Body of pancreas (tissue), 4 donors: ENCODE data around the gene FBN2. TPM values are rescaled to one million over a fixed set of nuclear protein-coding genes. Genes with fewer than 3 reads are reported as not detected.

ENCODE experiments used
- ATAC-seq: fragments of 150-250 bp; one replicate; pipeline ENCODE4 v1.9.1; 2016
- DNase-seq, 4 donors: peaks; one replicate each; pipeline ENCODE4 v3.0.0-alpha.2; 2019
- H3K27ac ChIP-seq, 4 donors: fragments of 200-600 bp; sonication (generic); 1 replicate in 3 of 4; 2 replicates in 1 of 4; pipeline versions ENCODE4 v1.5.1 to v1.6.1; 2016 to 2019; ENCODE audit warnings: mild to moderate bottlenecking in 1 of 4, mixed read lengths in 1 of 4, moderate library complexity in 1 of 4
- H3K27me3 ChIP-seq, 2 donors: fragments of 200-600 bp; sonication (generic); one replicate each; pipeline ENCODE4 v1.6.0; 2016; ENCODE audit warnings: mild to moderate bottlenecking in 1 of 2
- H3K36me3 ChIP-seq, 2 donors: fragments of 200-600 bp; sonication (generic); replicated peaks in 1 of 2; 2 replicates each; pipeline ENCODE4 v1.5.1; 2016; ENCODE audit warnings: low read depth in 2 of 2; ENCODE audit not compliant: insufficient read depth in 1 of 2
- H3K4me1 ChIP-seq: fragments of 200-600 bp; sonication (generic); one replicate; pipeline ENCODE4 v1.6.0; 2016
- H3K4me3 ChIP-seq, 2 donors: fragments of 200-600 bp; sonication (generic); 1 replicate in 1 of 2; 2 replicates in 1 of 2; pipeline ENCODE4 v1.5.1; 2016 to 2019
- H3K9me3 ChIP-seq, 3 donors: fragments of 200-600 bp; sonication (generic); 1 replicate in 2 of 3; 2 replicates in 1 of 3; pipeline ENCODE4 v1.5.1; 2016
- POLR2A ChIP-seq, 3 donors: fragments of 450-650 bp; IDR thresholded peaks; one replicate each; pipeline ENCODE4 v1.6.1; 2016; ENCODE audit warnings: antibody characterized with exemption in 3 of 3, mild to moderate bottlenecking in 2 of 3
- WGBS, 2 donors: methylation state at CpG; one replicate each; pipeline ENCODE4 v1.1.5; 2017; 5-methylcytosine and 5-hydroxymethylcytosine counted together
- intact Hi-C: fragments of 100-400 bp; cut with DNase I; formaldehyde crosslinking; loops from one replicate; pipeline ENCODE4 v1.15.1; 2023
- total RNA-seq, 2 donors: library from RNA; depleted of rRNA; stranded (reverse); fragments of >200 nt; gene quantifications; one replicate each; pipeline ENCODE4 v1.1.0, GENCODE V29; 2016
- TF ChIP-seq, protein P1 (sequence below), 7 experiments: fragments of 450-650 bp in 4 of 7; fragments of 200-600 bp in 3 of 7; sonication (generic) in 3 of 7; IDR thresholded peaks; one replicate each; pipeline ENCODE4 v1.5.1; 2016 to 2019; ENCODE audit warnings: antibody characterized with exemption in 7 of 7

Gene FBN2
- total RNA-seq, 2 donors from 2014 or later, result 0.26 TPM; not detected in 1

GRCh38 chr5:128532776-128533175 is 5.3 kb downstream of the FBN2 start:
- Histone ChIP-seq H3K9me3 (no peaks in the 10 kb centered on the region), H3K4me3 (no peak overlapping the region), H3K36me3 (no peaks in the 10 kb centered on the region), H3K4me1 (peaks cover 12% of the 10 kb centered on the region), H3K27me3 (peaks cover 0 to under 1% of the 10 kb centered on the region in 2 donors), H3K27ac (no peak overlapping the region)
- intact Hi-C loops, result no loop called here
- no peak for ATAC-seq
- 52 to 57% methylated on average over 3 of the region's 3 CpGs for WGBS, 2 donors
- TF ChIP-seq, protein P1, sequence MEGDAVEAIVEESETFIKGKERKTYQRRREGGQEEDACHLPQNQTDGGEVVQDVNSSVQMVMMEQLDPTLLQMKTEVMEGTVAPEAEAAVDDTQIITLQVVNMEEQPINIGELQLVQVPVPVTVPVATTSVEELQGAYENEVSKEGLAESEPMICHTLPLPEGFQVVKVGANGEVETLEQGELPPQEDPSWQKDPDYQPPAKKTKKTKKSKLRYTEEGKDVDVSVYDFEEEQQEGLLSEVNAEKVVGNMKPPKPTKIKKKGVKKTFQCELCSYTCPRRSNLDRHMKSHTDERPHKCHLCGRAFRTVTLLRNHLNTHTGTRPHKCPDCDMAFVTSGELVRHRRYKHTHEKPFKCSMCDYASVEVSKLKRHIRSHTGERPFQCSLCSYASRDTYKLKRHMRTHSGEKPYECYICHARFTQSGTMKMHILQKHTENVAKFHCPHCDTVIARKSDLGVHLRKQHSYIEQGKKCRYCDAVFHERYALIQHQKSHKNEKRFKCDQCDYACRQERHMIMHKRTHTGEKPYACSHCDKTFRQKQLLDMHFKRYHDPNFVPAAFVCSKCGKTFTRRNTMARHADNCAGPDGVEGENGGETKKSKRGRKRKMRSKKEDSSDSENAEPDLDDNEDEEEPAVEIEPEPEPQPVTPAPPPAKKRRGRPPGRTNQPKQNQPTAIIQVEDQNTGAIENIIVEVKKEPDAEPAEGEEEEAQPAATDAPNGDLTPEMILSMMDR (IDR thresholded peaks at IDR 0.05), result no peak
- no peak for TF ChIP-seq POLR2A (IDR thresholded peaks at IDR 0.05)
- DNase-seq, result no peak

- intact Hi-C loops, result no loop called here
- H3K4me3 ChIP-seq, result no peak overlapping the region
- H3K9me3 ChIP-seq, result no peaks in the 10 kb centered on the region
- no peaks in the 10 kb centered on the region for H3K36me3 ChIP-seq
- no peak overlapping the region for H3K27ac ChIP-seq
- 46 to 57% methylated on average over 3 of the region's 3 CpGs for WGBS, 2 donors
- no peak for DNase-seq
- peaks cover 6% of the 10 kb centered on the region for H3K4me1 ChIP-seq
- ATAC-seq, result no peak
- TF ChIP-seq, protein P1 (IDR thresholded peaks at IDR 0.05), result no peak
- no peak for TF ChIP-seq POLR2A (IDR thresholded peaks at IDR 0.05)
- H3K27me3 ChIP-seq, result no peaks in the 10 kb centered on the region
These were observed 5.9 kb downstream of the FBN2 start for GRCh38 chr5:128532127-128532526.

GRCh38 chr5:128528637-128529255 is 9.3 kb downstream of the FBN2 start:
- Histone ChIP-seq H3K4me3 (no peak overlapping the region), H3K9me3 (no peaks in the 10 kb centered on the region), H3K27ac (no peak overlapping the region), H3K36me3 (no peaks in the 10 kb centered on the region), H3K4me1 (no peaks in the 10 kb centered on the region), H3K27me3 (no peaks in the 10 kb centered on the region)
- no peak for ATAC-seq
- 59 to 74% methylated on average over 5 of the region's 5 CpGs for WGBS, 2 donors
- TF ChIP-seq, protein P1 (IDR thresholded peaks at IDR 0.05), result no peak
- no peak for TF ChIP-seq POLR2A (IDR thresholded peaks at IDR 0.05)
- no peak for DNase-seq
- intact Hi-C loops, result no loop called here

- TF ChIP-seq, protein P1 (IDR thresholded peaks at IDR 0.05), result no peak
- no peak for TF ChIP-seq POLR2A (IDR thresholded peaks at IDR 0.05)
- 13 to 23% methylated on average over 2 of the region's 2 CpGs for WGBS, 2 donors
- Histone ChIP-seq H3K36me3 (no peaks in the 10 kb centered on the region), H3K9me3 (no peaks in the 10 kb centered on the region), H3K27ac (no peak overlapping the region), H3K4me1 (no peaks in the 10 kb centered on the region), H3K27me3 (no peaks in the 10 kb centered on the region), H3K4me3 (no peak overlapping the region)
- intact Hi-C loops, result no loop called here
- DNase-seq, result no peak
- no peak for ATAC-seq
These were observed 9.9 kb downstream of the FBN2 start for GRCh38 chr5:128528126-128528525.

GRCh38 chr5:128527077-128527476 is 11.0 kb downstream of the FBN2 start:
- H3K27me3 ChIP-seq, result no peaks in the 10 kb centered on the region
- H3K9me3 ChIP-seq, result no peaks in the 10 kb centered on the region
- DNase-seq (no peak), ATAC-seq (no peak)
- H3K27ac ChIP-seq, result no peak overlapping the region
- no peaks in the 10 kb centered on the region for H3K36me3 ChIP-seq
- intact Hi-C loops, result no loop called here
- TF ChIP-seq, protein P1 (IDR thresholded peaks at IDR 0.05), result no peak
- TF ChIP-seq POLR2A (IDR thresholded peaks at IDR 0.05), result no peak
- H3K4me3 ChIP-seq, result no peak overlapping the region
- H3K4me1 ChIP-seq, result no peaks in the 10 kb centered on the region
